ENCODE data around the gene TSHZ2. TPM values are rescaled to one million over a fixed set of nuclear protein-coding genes. Genes with fewer than 3 reads are reported as not detected.

TSHZ2 gene
- total RNA-seq, 4 donors from 2014 or later, result 1.0 to 3.5 (median 2.8) TPM

DNA sequence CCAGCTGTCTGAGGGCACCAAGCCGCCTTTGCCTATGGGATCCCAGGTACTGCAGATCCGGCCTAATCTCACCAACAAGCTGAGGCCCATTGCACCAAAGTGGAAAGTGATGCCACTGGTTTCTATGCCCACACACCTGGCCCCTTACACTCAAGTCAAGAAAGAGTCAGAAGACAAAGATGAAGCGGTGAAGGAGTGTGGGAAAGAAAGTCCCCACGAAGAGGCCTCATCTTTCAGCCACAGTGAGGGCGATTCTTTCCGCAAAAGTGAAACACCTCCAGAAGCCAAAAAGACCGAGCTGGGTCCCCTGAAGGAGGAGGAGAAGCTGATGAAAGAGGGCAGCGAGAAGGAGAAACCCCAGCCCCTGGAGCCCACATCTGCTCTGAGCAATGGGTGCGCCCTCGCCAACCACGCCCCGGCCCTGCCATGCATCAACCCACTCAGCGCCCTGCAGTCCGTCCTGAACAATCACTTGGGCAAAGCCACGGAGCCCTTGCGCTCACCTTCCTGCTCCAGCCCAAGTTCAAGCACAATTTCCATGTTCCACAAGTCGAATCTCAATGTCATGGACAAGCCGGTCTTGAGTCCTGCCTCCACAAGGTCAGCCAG is 283.0 kb downstream of the TSHZ2 start:
- Histone ChIP-seq H3K4me3 (no peak overlapping the region), H3K27ac (no peak overlapping the region), H3K4me1 (no peaks in the 10 kb centered on the region), H3K36me3 (no peaks in the 10 kb centered on the region), H3K9me3 (no peaks in the 10 kb centered on the region), H3K27me3 (no peaks in the 10 kb centered on the region)
- intact Hi-C loops (cut with DNase I; ENCODE audit: low total_unique reads), result no loop called here
- in situ Hi-C loops (cut with MboI; ENCODE audit: low sequenced_read_pairs in 4 of 4), result no loop called here
- no peak for TF ChIP-seq POLR2A (IDR thresholded peaks at IDR 0.05)
- no peak for TF ChIP-seq CTCF (IDR thresholded peaks at IDR 0.05 in 4 of 5, conservative IDR thresholded peaks at IDR 0.05 in 1 of 5)
- DNase-seq, result no peak
- ATAC-seq, result no peak

- Histone ChIP-seq H3K9me3 (no peaks in the 10 kb centered on the region), H3K4me3 (no peak overlapping the region), H3K27ac (no peak overlapping the region), H3K36me3 (no peaks in the 10 kb centered on the region), H3K4me1 (no peaks in the 10 kb centered on the region), H3K27me3 (no peaks in the 10 kb centered on the region)
- ATAC-seq, result no peak
- DNase-seq, result no peak
- intact Hi-C loops (cut with DNase I; ENCODE audit: low total_unique reads) (no loop called here), in situ Hi-C loops (cut with MboI; ENCODE audit: low sequenced_read_pairs in 4 of 4) (no loop called here)
- no peak for TF ChIP-seq POLR2A (IDR thresholded peaks at IDR 0.05)
- no peak for TF ChIP-seq CTCF (IDR thresholded peaks at IDR 0.05 in 4 of 5, conservative IDR thresholded peaks at IDR 0.05 in 1 of 5)
These were observed 286.6 kb downstream of the TSHZ2 start for GRCh38 chr20:53258741-53259140.

DNA sequence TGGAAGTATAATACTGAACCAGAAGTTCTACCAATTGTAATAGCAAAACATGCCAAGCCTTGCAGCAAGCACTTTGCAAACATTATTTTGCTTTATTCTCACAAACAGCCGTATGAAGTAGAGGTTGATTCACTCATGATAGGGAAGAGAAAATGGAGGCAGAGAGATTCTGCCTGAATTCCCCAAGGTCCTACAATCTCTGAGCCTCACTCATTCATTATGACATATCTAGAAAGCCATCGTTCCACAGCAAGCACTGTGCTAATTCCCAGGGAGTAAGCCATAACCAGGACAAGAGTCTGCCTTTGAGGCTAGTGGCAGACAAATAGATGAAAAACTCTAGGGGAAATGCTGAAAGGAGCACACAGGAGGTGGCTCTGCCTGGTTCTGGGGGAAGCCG is 288.0 kb downstream of the TSHZ2 start:
- TF ChIP-seq POLR2A (IDR thresholded peaks at IDR 0.05), result no peak
- no peak for ATAC-seq
- intact Hi-C loops (cut with DNase I; ENCODE audit: low total_unique reads), result no loop called here
- Histone ChIP-seq H3K4me3 (no peak overlapping the region), H3K27me3 (no peaks in the 10 kb centered on the region), H3K9me3 (no peaks in the 10 kb centered on the region), H3K36me3 (no peaks in the 10 kb centered on the region), H3K27ac (no peak overlapping the region), H3K4me1 (no peaks in the 10 kb centered on the region)
- in situ Hi-C loops (cut with MboI; ENCODE audit: low sequenced_read_pairs in 4 of 4), result no loop called here
- DNase-seq, result no peak

GRCh38 chr20:53260591-53260990 is 288.4 kb downstream of the TSHZ2 start:
- no peaks in the 10 kb centered on the region for H3K9me3 ChIP-seq
- H3K4me1 ChIP-seq, result no peaks in the 10 kb centered on the region
- no peak for TF ChIP-seq CTCF (IDR thresholded peaks at IDR 0.05 in 4 of 5, conservative IDR thresholded peaks at IDR 0.05 in 1 of 5)
- TF ChIP-seq POLR2A (IDR thresholded peaks at IDR 0.05), result no peak
- no peaks in the 10 kb centered on the region for H3K27me3 ChIP-seq
- intact Hi-C loops (cut with DNase I; ENCODE audit: low total_unique reads) (no loop called here), in situ Hi-C loops (cut with MboI; ENCODE audit: low sequenced_read_pairs in 4 of 4) (no loop called here)
- no peak overlapping the region for H3K4me3 ChIP-seq
- DNase-seq, result no peak
- no peak overlapping the region for H3K27ac ChIP-seq
- no peaks in the 10 kb centered on the region for H3K36me3 ChIP-seq
- no peak for ATAC-seq

DNA sequence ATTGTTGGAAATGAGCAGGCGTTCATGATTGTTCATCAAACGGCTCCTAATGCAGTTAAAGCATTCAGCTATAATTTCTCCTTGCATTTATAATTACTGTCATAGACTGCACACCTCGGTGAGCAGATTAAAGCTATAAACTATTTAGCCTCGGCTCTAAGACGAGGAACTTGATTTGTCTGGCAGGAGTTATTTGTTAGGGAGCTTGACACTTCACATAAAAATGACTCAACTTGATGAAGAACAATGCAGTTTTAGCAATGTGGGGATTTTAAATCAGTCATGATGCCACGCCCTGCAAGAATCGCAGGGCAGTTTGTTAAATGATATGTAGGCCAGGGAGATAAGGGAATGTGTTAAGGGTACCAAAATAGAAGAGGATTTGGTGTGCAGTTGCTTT is 290.2 kb downstream of the TSHZ2 start:
- Histone ChIP-seq H3K27ac (no peak overlapping the region), H3K36me3 (no peaks in the 10 kb centered on the region), H3K9me3 (no peaks in the 10 kb centered on the region), H3K4me3 (no peak overlapping the region), H3K4me1 (no peaks in the 10 kb centered on the region), H3K27me3 (no peaks in the 10 kb centered on the region)
- DNase-seq, result no peak
- no peak for ATAC-seq
- TF ChIP-seq POLR2A (IDR thresholded peaks at IDR 0.05), result no peak
- TF ChIP-seq CTCF (IDR thresholded peaks at IDR 0.05 in 4 of 5, conservative IDR thresholded peaks at IDR 0.05 in 1 of 5), result no peak
- intact Hi-C loops (cut with DNase I; ENCODE audit: low total_unique reads), result no loop called here
- in situ Hi-C loops (cut with MboI; ENCODE audit: low sequenced_read_pairs in 4 of 4), result no loop called here
